HG03139 (cell line): ENCODE data around the gene NCF4.

Experiments
- ATAC-seq: cut with Tn5 transposase; IDR thresholded peaks from one replicate; pipeline ENCODE4 v1.9.1; 2021; ENCODE audit not compliant: unreplicated experiment

The NCF4 gene

GRCh38 chr22:36838119-36839030, 22.4 kb upstream of the NCF4 start:
- no peak for ATAC-seq

- no peak for ATAC-seq
Measured at GRCh38 chr22:36839356-36840073, 21.3 kb upstream of the NCF4 start.

GRCh38 chr22:36840106-36840505, 20.7 kb upstream of the NCF4 start:
- no peak for ATAC-seq

- no peak for ATAC-seq
Measured at GRCh38 chr22:36846271-36846670, 14.5 kb upstream of the NCF4 start.

- ATAC-seq: no peak
Measured at GRCh38 chr22:36846949-36847348, 13.9 kb upstream of the NCF4 start.

GRCh38 chr22:36850056-36850455, 10.8 kb upstream of the NCF4 start:
- ATAC-seq: no peak

GRCh38 chr22:36850682-36851081, 10.1 kb upstream of the NCF4 start:
- ATAC-seq: no peak

- no peak for ATAC-seq
Measured at GRCh38 chr22:36852056-36852973, 8.5 kb upstream of the NCF4 start.

GRCh38 chr22:36853407-36854099, 7.3 kb upstream of the NCF4 start:
- ATAC-seq: no peak

- ATAC-seq: no peak
Measured at GRCh38 chr22:36855478-36855877, 5.3 kb upstream of the NCF4 start.

GRCh38 chr22:36856121-36856791, 4.5 kb upstream of the NCF4 start:
- no peak for ATAC-seq

- ATAC-seq: no peak
Measured at GRCh38 chr22:36856792-36857135, 4.0 kb upstream of the NCF4 start.

- ATAC-seq: no peak
Measured at GRCh38 chr22:36858156-36858555, 2.6 kb upstream of the NCF4 start.

GRCh38 chr22:36858966-36859365, 1.8 kb upstream of the NCF4 start:
- no peak for ATAC-seq

GRCh38 chr22:36860017-36860416, 789 bp upstream of the NCF4 start:
- no peak for ATAC-seq

- no peak for ATAC-seq
Measured at GRCh38 chr22:36860438-36860820, 377 bp upstream of the NCF4 start.

- ATAC-seq: no peak
Measured at GRCh38 chr22:36862251-36863242, 1.7 kb downstream of the NCF4 start.

- ATAC-seq: no peak
Measured at GRCh38 chr22:36863281-36863680, 2.5 kb downstream of the NCF4 start.

- ATAC-seq: no peak
Measured at GRCh38 chr22:36863979-36864378, 3.2 kb downstream of the NCF4 start.
